CD14-positive monocyte (primary cell): ENCODE measurements around the gene YDJC. TPM values are rescaled to one million over a fixed set of nuclear protein-coding genes. Genes with fewer than 3 reads are reported as not detected.

Experiments
- DNase-seq, 3 donors: peaks; one replicate each; pipeline ENCODE4 v3.0.0-alpha.2; 2011 to 2022
- H2AFZ ChIP-seq: 2 replicates; pipeline ENCODE4 v1.6.0; 2012; ENCODE audit warnings: mild to moderate bottlenecking, low read depth, low read length, inconsistent platforms; ENCODE audit not compliant: insufficient read depth, poor library complexity, severe bottlenecking
- H3K27ac ChIP-seq, 2 donors: 1 replicate in 1 of 2; 2 replicates in 1 of 2; pipeline ENCODE4 v1.5.1; 2012 to 2013; ENCODE audit warnings: low read length in 2 of 2, control low read depth in 1 of 2, inconsistent platforms in 1 of 2, low read depth in 1 of 2, mild to moderate bottlenecking in 1 of 2
- H3K27me3 ChIP-seq, 2 donors: one replicate each; pipeline versions ENCODE4 v1.6.0 to v1.6.1; 2011 to 2013; ENCODE audit warnings: low read length in 2 of 2; ENCODE audit not compliant: control insufficient read depth in 2 of 2, insufficient read depth in 2 of 2
- H3K36me3 ChIP-seq, 2 donors: replicated peaks in 1 of 2; 1 replicate in 1 of 2; 2 replicates in 1 of 2; pipeline versions ENCODE4 v1.5.1 to v1.6.1; 2012 to 2013; ENCODE audit warnings: low read length in 2 of 2, control low read depth in 1 of 2, inconsistent platforms in 1 of 2, mild to moderate bottlenecking in 1 of 2; ENCODE audit not compliant: insufficient read depth in 2 of 2, control insufficient read depth in 1 of 2
- H3K4me1 ChIP-seq, 2 donors: 1 replicate in 1 of 2; 2 replicates in 1 of 2; pipeline versions ENCODE4 v1.5.1 to v1.6.1; 2012 to 2013; ENCODE audit warnings: low read length in 2 of 2, control low read depth in 1 of 2, inconsistent platforms in 1 of 2, mild to moderate bottlenecking in 1 of 2, moderate library complexity in 1 of 2; ENCODE audit not compliant: insufficient read depth in 2 of 2, control insufficient read depth in 1 of 2
- H3K4me2 ChIP-seq: replicated peaks from 2 replicates; pipeline ENCODE3; 2012; ENCODE audit warnings: low read length, moderate library complexity, mild to moderate bottlenecking; ENCODE audit not compliant: poor library complexity, severe bottlenecking; ENCODE audit errors: extremely low read depth
- H3K4me3 ChIP-seq, 3 experiments: fragments of 200-600 bp in 1 of 3; sonication (generic) in 1 of 3; replicated peaks in 1 of 3; 1 replicate in 2 of 3; 2 replicates in 1 of 3; pipeline ENCODE4 v1.5.1; 2011 to 2013; ENCODE audit warnings: low read length in 3 of 3, mild to moderate bottlenecking in 3 of 3, control low read depth in 2 of 3, low read depth in 2 of 3, inconsistent platforms in 1 of 3, moderate library complexity in 1 of 3
- H3K79me2 ChIP-seq: 2 replicates; pipeline ENCODE4 v1.6.0; 2012; ENCODE audit warnings: mild to moderate bottlenecking, control low read depth, inconsistent platforms, low read length, moderate library complexity; ENCODE audit not compliant: insufficient read depth
- H3K9ac ChIP-seq: 2 replicates; pipeline ENCODE4 v1.6.0; 2017; ENCODE audit warnings: low read length, mild to moderate bottlenecking; ENCODE audit not compliant: insufficient read depth, poor library complexity, severe bottlenecking
- H3K9me3 ChIP-seq, 2 donors: replicated peaks in 1 of 2; 1 replicate in 1 of 2; 2 replicates in 1 of 2; pipeline versions ENCODE4 v1.5.1 to v1.6.1; 2012 to 2013; ENCODE audit warnings: low read length in 2 of 2, control low read depth in 1 of 2; ENCODE audit not compliant: control insufficient read depth in 1 of 2, insufficient read depth in 1 of 2
- H4K20me1 ChIP-seq: 2 replicates; pipeline ENCODE4 v1.6.0; 2012; ENCODE audit warnings: mild to moderate bottlenecking, low read length, control low read depth, moderate library complexity; ENCODE audit not compliant: insufficient read depth
- H3K27ac Mint-ChIP-seq, 7 donors: one replicate each; pipeline ENCODE4 v1.8.0; 2020; ENCODE audit warnings: mild to moderate bottlenecking in 7 of 7, mixed read lengths in 7 of 7, moderate library complexity in 6 of 7, inconsistent platforms in 2 of 7
- H3K27me3 Mint-ChIP-seq, 3 donors: one replicate each; pipeline ENCODE4 v1.8.0; 2021 to 2022; ENCODE audit warnings: low read depth in 3 of 3, mild to moderate bottlenecking in 3 of 3, mixed read lengths in 3 of 3, moderate library complexity in 3 of 3, inconsistent platforms in 1 of 3
- H3K36me3 Mint-ChIP-seq, 2 donors: one replicate each; pipeline ENCODE4 v1.8.0; 2020; ENCODE audit warnings: mixed read lengths in 2 of 2, inconsistent platforms in 1 of 2, mild to moderate bottlenecking in 1 of 2
- H3K4me1 Mint-ChIP-seq: one replicate; pipeline ENCODE4 v1.8.0; 2020; ENCODE audit warnings: mild to moderate bottlenecking, mixed read lengths
- H3K4me3 Mint-ChIP-seq, 2 donors: one replicate each; pipeline ENCODE4 v1.8.0; 2020; ENCODE audit warnings: mild to moderate bottlenecking in 2 of 2, mixed read lengths in 2 of 2, moderate library complexity in 1 of 2
- H3K9me3 Mint-ChIP-seq, 7 donors: one replicate each; pipeline ENCODE4 v1.8.0; 2020 to 2022; ENCODE audit warnings: mixed read lengths in 7 of 7, mild to moderate bottlenecking in 6 of 7, moderate library complexity in 6 of 7, inconsistent platforms in 2 of 7
- WGBS: methylation state at CpG from one replicate; pipeline ENCODE4 v1.1.5; 2013; ENCODE audit warnings: missing lambda C conversion rate; ENCODE audit not compliant: insufficient coverage; 5-methylcytosine and 5-hydroxymethylcytosine counted together
- intact Hi-C, 2 donors: fragments of 100-400 bp; cut with micrococcal nuclease; formaldehyde crosslinking; loops; one replicate each; pipeline versions ENCODE4 v1.15.0 to v1.15.1; 2023
- polyA plus RNA-seq, 3 donors: library from polyadenylated mRNA; depleted of rRNA in 1 of 3; unstranded in 2 of 3; stranded (reverse) in 1 of 3; fragments of 300-500 nt in 2 of 3; fragments of >200 nt in 1 of 3; fragmentation: Illumina TruSeq in 2 of 3; gene quantifications; 1 replicate in 2 of 3; 2 replicates in 1 of 3; pipeline ENCODE4 v1.2.3, GENCODE V29; 2012 to 2021
- TF ChIP-seq, protein P1 (sequence below): fragments of 200-600 bp; IDR thresholded peaks from one replicate; pipeline ENCODE4 v1.8.0; 2022; ENCODE audit warnings: antibody characterized with exemption, mild to moderate bottlenecking

YDJC gene
- polyA plus RNA-seq, 3 donors, result 26.5 to 32.9 (median 26.7) TPM

GRCh38 chr22:21659864-21660525, 30.2 kb upstream of the YDJC start:
- Mint-ChIP-seq H3K27ac (no peak overlapping the region), H3K36me3 (no peaks in the 10 kb centered on the region), H3K4me1 (peaks cover 20% of the 10 kb centered on the region), H3K27me3 (peaks cover 6 to 10% (median 7%) of the 10 kb centered on the region in 3 donors), H3K4me3 (no peak overlapping the region), H3K9me3 (peaks cover 0 to 5% (median 0%) of the 10 kb centered on the region in 7 donors)
- H3K36me3 ChIP-seq, result no peaks in the 10 kb centered on the region
- H3K9me3 ChIP-seq, result no peaks in the 10 kb centered on the region
- H3K27me3 ChIP-seq, result peaks cover 0 to 3% of the 10 kb centered on the region in 2 donors
- H2AFZ ChIP-seq, result no peak overlapping the region
- H4K20me1 ChIP-seq, result no peaks in the 10 kb centered on the region
- no peak overlapping the region for H3K27ac ChIP-seq
- WGBS, result 82% methylated on average over 6 of the region's 7 CpGs
- no peak overlapping the region for H3K4me2 ChIP-seq
- intact Hi-C loops, result loop anchor here in 1 of 2 donors (10.0 kb wide), 1 partner anchor 275 kb away; no protein-coding TSS in a partner anchor
- H3K4me1 ChIP-seq, result peaks cover 14 to 21% of the 10 kb centered on the region in 2 donors
- TF ChIP-seq, protein P1, sequence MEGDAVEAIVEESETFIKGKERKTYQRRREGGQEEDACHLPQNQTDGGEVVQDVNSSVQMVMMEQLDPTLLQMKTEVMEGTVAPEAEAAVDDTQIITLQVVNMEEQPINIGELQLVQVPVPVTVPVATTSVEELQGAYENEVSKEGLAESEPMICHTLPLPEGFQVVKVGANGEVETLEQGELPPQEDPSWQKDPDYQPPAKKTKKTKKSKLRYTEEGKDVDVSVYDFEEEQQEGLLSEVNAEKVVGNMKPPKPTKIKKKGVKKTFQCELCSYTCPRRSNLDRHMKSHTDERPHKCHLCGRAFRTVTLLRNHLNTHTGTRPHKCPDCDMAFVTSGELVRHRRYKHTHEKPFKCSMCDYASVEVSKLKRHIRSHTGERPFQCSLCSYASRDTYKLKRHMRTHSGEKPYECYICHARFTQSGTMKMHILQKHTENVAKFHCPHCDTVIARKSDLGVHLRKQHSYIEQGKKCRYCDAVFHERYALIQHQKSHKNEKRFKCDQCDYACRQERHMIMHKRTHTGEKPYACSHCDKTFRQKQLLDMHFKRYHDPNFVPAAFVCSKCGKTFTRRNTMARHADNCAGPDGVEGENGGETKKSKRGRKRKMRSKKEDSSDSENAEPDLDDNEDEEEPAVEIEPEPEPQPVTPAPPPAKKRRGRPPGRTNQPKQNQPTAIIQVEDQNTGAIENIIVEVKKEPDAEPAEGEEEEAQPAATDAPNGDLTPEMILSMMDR, result no peak
- no peak overlapping the region for H3K4me3 ChIP-seq
- no peak for DNase-seq
- no peak overlapping the region for H3K9ac ChIP-seq
- H3K79me2 ChIP-seq, result no peaks in the 10 kb centered on the region

GRCh38 chr22:21657360-21658032, 27.7 kb upstream of the YDJC start:
- H3K27me3 Mint-ChIP-seq, result peaks cover 6 to 10% (median 7%) of the 10 kb centered on the region in 3 donors
- Histone ChIP-seq H2AFZ (peak overlapping the region; percentile 98), H3K27me3 (peaks cover 0 to 3% of the 10 kb centered on the region in 2 donors), H3K9me3 (no peaks in the 10 kb centered on the region), H3K4me3 (peak overlapping the region; percentile 27 to 81 (median 64)), H3K27ac (no peak overlapping the region), H3K36me3 (no peaks in the 10 kb centered on the region), H4K20me1 (no peaks in the 10 kb centered on the region), H3K4me1 (peaks cover 18 to 30% of the 10 kb centered on the region in 2 donors), H3K79me2 (no peaks in the 10 kb centered on the region), H3K9ac (peak overlapping the region; percentile 46), H3K4me2 (peak overlapping the region; percentile 97)
- TF ChIP-seq, protein P1, result peak; percentile 49
- peak; percentile 61 to 82 (median 74) for DNase-seq
- H3K4me1 Mint-ChIP-seq, result peaks cover 22% of the 10 kb centered on the region
- H3K27ac Mint-ChIP-seq, result peak overlapping the region in 1 of 7 donors; percentile 50
- under 1% methylated on average over 78 of the region's 79 CpGs for WGBS
- H3K9me3 Mint-ChIP-seq, result peaks cover 0 to 5% (median 0%) of the 10 kb centered on the region in 7 donors
- peak overlapping the region; percentile 88 to 92 for H3K4me3 Mint-ChIP-seq
- H3K36me3 Mint-ChIP-seq, result no peaks in the 10 kb centered on the region
- intact Hi-C loops, result loop anchor here in 1 of 2 donors (10.0 kb wide), 1 partner anchor 277 kb away; no protein-coding TSS in a partner anchor
